HEK293T (cell line): ENCODE measurements around the gene TARBP1.

Experiments used
- ELF4 ChIP-seq: fragments of 450-650 bp; IDR thresholded peaks from 2 replicates; pipeline ENCODE4 v1.6.1; 2017; ENCODE audit warnings: antibody characterized with exemption
- FOXM1 ChIP-seq: fragments of 450-650 bp; IDR thresholded peaks from 2 replicates; pipeline ENCODE4 v1.6.1; 2017; ENCODE audit warnings: mild to moderate bottlenecking, borderline replicate concordance
- L3MBTL2 ChIP-seq: fragments of 450-650 bp; conservative IDR thresholded peaks from 2 replicates; pipeline ENCODE4 v1.6.1; 2016; ENCODE audit warnings: mild to moderate bottlenecking
- NFRKB ChIP-seq: fragments of 450-650 bp; IDR thresholded peaks from 2 replicates; pipeline ENCODE4 v1.6.1; 2016; ENCODE audit warnings: mild to moderate bottlenecking, moderate library complexity
- SP1 ChIP-seq: fragments of 450-650 bp; IDR thresholded peaks from 2 replicates; pipeline ENCODE4 v1.6.1; 2017
- ZNF384 ChIP-seq: fragments of 450-650 bp; IDR thresholded peaks from 2 replicates; pipeline ENCODE4 v1.6.1; 2016

DNA sequence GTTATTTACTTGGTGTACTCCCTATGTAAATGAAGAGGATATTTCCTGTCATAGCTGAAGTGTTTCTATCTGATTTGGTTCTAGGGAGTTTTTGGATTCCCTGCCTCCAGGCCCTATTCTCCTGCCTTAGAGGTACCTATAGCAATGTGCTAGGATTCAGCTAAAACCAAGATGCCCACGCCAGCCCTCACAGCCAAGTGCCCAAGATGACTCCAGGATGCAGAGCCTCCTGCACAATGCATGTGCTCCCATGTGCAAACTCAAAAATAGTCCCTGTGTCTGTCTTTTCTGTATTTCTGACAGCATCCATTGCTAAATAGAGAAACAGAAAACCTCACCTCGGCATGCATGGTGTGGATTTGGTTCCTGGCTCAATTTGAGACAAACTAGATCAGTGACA, 887 bp upstream of the TARBP1 start:
- TF ChIP-seq ELF4 = no peak
- no peak for TF ChIP-seq SP1
- TF ChIP-seq NFRKB = no peak
- TF ChIP-seq L3MBTL2 = no peak
- TF ChIP-seq ZNF384 = no peak
- no peak for TF ChIP-seq FOXM1
